Left cardiac atrium (tissue), 4 donors: ENCODE measurements around the gene KIAA0513. TPM values are rescaled to one million over a fixed set of nuclear protein-coding genes. Genes with fewer than 3 reads are reported as not detected.

Experiments
- ATAC-seq, 2 donors: fragments of 200-7000 bp; cut with Tn5 transposase; one replicate each; pipeline ENCODE4 v1.9.1; 2020; ENCODE audit warnings: mild to moderate bottlenecking in 2 of 2, moderate library complexity in 2 of 2
- DNase-seq: peaks from one replicate; pipeline ENCODE4 v3.0.0-alpha.2; 2020
- intact Hi-C, 2 donors: fragments of 100-400 bp; cut with DNase I; formaldehyde crosslinking; loops; one replicate each; pipeline versions ENCODE4 v1.14.1 to v1.15.1; 2022 to 2023
- long read RNA-seq: library from polyadenylated mRNA; unstranded; transcript quantifications from one replicate; pipeline ENCODE4 v2.0.0, GENCODE V29; 2021
- total RNA-seq, 2 donors: library from RNA; stranded (reverse); fragmentation: NEBNext Ultra II Directional; extraction: Animal tissue kit (Norgen Biotek cat#: 25700); gene quantifications; one replicate each; pipeline ENCODE4 v1.2.1, GENCODE V29; 2021
- donor health status: DM: no; HTN: yes; CAD: no.
- donor health status: DM: no; HTN: yes; CAD: no; lungs with severe emphysema.
- donor health status: DM: yes; HTN: yes; CAD: no.
- donor health status: Dilated cardiomyopathy.

KIAA0513 gene
- total RNA-seq, result 10 to 100 TPM in 1 of 2 donors, 1 to 10 TPM in 1; 9.2 to 10.4 TPM
- long read RNA-seq, full-length matches to known transcripts, result 1 of 5 reads
- long read RNA-seq, partial matches to known transcripts, result 1 of 5 reads
- long read RNA-seq, other reads (novel, unspliced or antisense), result 3 of 5 reads

GRCh38 chr16:85027349-85027957 is at the start of gene KIAA0513:
Gene KIAA0513, plus strand, starts transcription at chr16:85027795. Its CDS starts 39,277 bp downstream, at chr16:85067072.
- peak; percentile 94 for DNase-seq
- ATAC-seq, result peak; percentile 92 to 94
- intact Hi-C loops, result no loop called here

GRCh38 chr16:84979516-84979915 is 48.1 kb upstream of the KIAA0513 start:
- DNase-seq (no peak), ATAC-seq (no peak)
- intact Hi-C loops, result no loop called here

- intact Hi-C loops, result no loop called here
- peak; percentile 5 to 38 for ATAC-seq
- peak; percentile 49 for DNase-seq
Measured at GRCh38 chr16:84982434-84982833, 45.2 kb upstream of the KIAA0513 start.

GRCh38 chr16:84985079-84986065 is 42.2 kb upstream of the KIAA0513 start:
- intact Hi-C loops, result no loop called here
- DNase-seq (no peak), ATAC-seq (no peak)

GRCh38 chr16:84986102-84986501 is 41.5 kb upstream of the KIAA0513 start:
- intact Hi-C loops, result no loop called here
- DNase-seq (no peak), ATAC-seq (no peak)

GRCh38 chr16:84986879-84987278 is 40.7 kb upstream of the KIAA0513 start:
- intact Hi-C loops, result no loop called here
- ATAC-seq (no peak), DNase-seq (no peak)

- no peak for DNase-seq
- intact Hi-C loops, result no loop called here
- no peak for ATAC-seq
Measured at GRCh38 chr16:84988328-84989080, 39.1 kb upstream of the KIAA0513 start.

- intact Hi-C loops, result no loop called here
- DNase-seq (peak; percentile 17), ATAC-seq (no peak)
Measured at GRCh38 chr16:84989749-84990620, 37.6 kb upstream of the KIAA0513 start.

- DNase-seq (peak; percentile 11), ATAC-seq (no peak)
- intact Hi-C loops, result no loop called here
Measured at GRCh38 chr16:84990782-84991181, 36.8 kb upstream of the KIAA0513 start.

GRCh38 chr16:84992717-84993075 is 34.9 kb upstream of the KIAA0513 start:
- intact Hi-C loops, result no loop called here
- DNase-seq (no peak), ATAC-seq (no peak)

GRCh38 chr16:84993926-84994325 is 33.7 kb upstream of the KIAA0513 start:
- intact Hi-C loops, result no loop called here

GRCh38 chr16:84995663-84996062 is 31.9 kb upstream of the KIAA0513 start:
- intact Hi-C loops, result no loop called here
- no peak for DNase-seq
- no peak for ATAC-seq

More at GRCh38 chr16:84993926-84994325, 33.7 kb upstream of the KIAA0513 start:
- no peak for DNase-seq
- ATAC-seq, result peak in 1 of 2 donors; percentile 13

- intact Hi-C loops, result no loop called here
- no peak for DNase-seq
- no peak for ATAC-seq
Measured at GRCh38 chr16:84996365-84996764, 31.2 kb upstream of the KIAA0513 start.

GRCh38 chr16:84999200-84999599 is 28.4 kb upstream of the KIAA0513 start:
- intact Hi-C loops, result no loop called here
- ATAC-seq, result no peak

GRCh38 chr16:84999857-85000480 is 27.6 kb upstream of the KIAA0513 start:
- DNase-seq (no peak), ATAC-seq (no peak)
- intact Hi-C loops, result no loop called here

More at GRCh38 chr16:84999200-84999599, 28.4 kb upstream of the KIAA0513 start:
- DNase-seq, result no peak

GRCh38 chr16:85002099-85002541 is 25.5 kb upstream of the KIAA0513 start:
- intact Hi-C loops, result no loop called here
- DNase-seq, result no peak
- ATAC-seq, result no peak

- intact Hi-C loops, result no loop called here
- DNase-seq (peak; percentile 56), ATAC-seq (peak; percentile 52 to 55)
Measured at GRCh38 chr16:85002608-85003007, 25.0 kb upstream of the KIAA0513 start.

GRCh38 chr16:85003076-85003475 is 24.5 kb upstream of the KIAA0513 start:
- DNase-seq, result no peak
- intact Hi-C loops, result no loop called here
- no peak for ATAC-seq
